H1 (cell line): ENCODE data around the gene GLB1L3. TPM values are rescaled to one million over a fixed set of nuclear protein-coding genes. Genes with fewer than 3 reads are reported as not detected.

Source experiments
- CTCF ChIA-PET: fragments of 300-600 bp; sonication (Branson Sonifier 250); formaldehyde crosslinking; loops from one replicate; lab custom pipeline; 2021; ENCODE audit not compliant: partially characterized antibody; lab: Charles Lee
- POLR2A ChIA-PET: fragments of 300-600 bp; sonication (Branson Sonifier 250); formaldehyde crosslinking; loops from one replicate; lab custom pipeline; 2021; ENCODE audit warnings: inconsistent platforms; ENCODE audit not compliant: partially characterized antibody; lab: Charles Lee
- DNase-seq, 2 experiments: peaks; one replicate each; pipeline versions ENCODE4 v3.0.0 to v3.0.0-alpha.2; 2010 to 2022; ENCODE audit warnings: low spot score in 2 of 2, low read depth in 1 of 2, mixed read lengths in 1 of 2
- FAIRE-seq: peaks from 2 replicates; lab custom pipeline; 2011; peaks lifted over from hg19 to GRCh38; lab: Jason Lieb, UNC
- H2AFZ ChIP-seq: 2 replicates; pipeline ENCODE4 v1.8.1; 2012; ENCODE audit warnings: low read length, inconsistent platforms
- H2AK5ac ChIP-seq: 2 replicates; pipeline ENCODE4 v1.6.1; 2013; ENCODE audit warnings: low read depth, low read length
- H2BK120ac ChIP-seq: replicated peaks from 2 replicates; pipeline ENCODE3; 2013; ENCODE audit warnings: low read depth, low read length, inconsistent platforms
- H2BK12ac ChIP-seq: 2 replicates; pipeline ENCODE4 v1.6.1; 2013; ENCODE audit warnings: low read depth, low read length
- H2BK15ac ChIP-seq: 2 replicates; pipeline ENCODE4 v1.6.1; 2013; ENCODE audit warnings: low read length
- H2BK20ac ChIP-seq: 2 replicates; pipeline ENCODE4 v1.6.1; 2013; ENCODE audit warnings: low read length
- H2BK5ac ChIP-seq: 2 replicates; pipeline ENCODE4 v1.6.1; 2013; ENCODE audit warnings: low read depth, low read length
- H3K14ac ChIP-seq: 2 replicates; pipeline ENCODE4 v1.6.1; 2013; ENCODE audit warnings: inconsistent platforms; ENCODE audit not compliant: insufficient read length
- H3K18ac ChIP-seq: 2 replicates; pipeline ENCODE4 v1.6.1; 2013; ENCODE audit warnings: low read length; ENCODE audit errors: extremely low read depth
- H3K23ac ChIP-seq: 2 replicates; pipeline ENCODE4 v1.6.1; 2013; ENCODE audit warnings: inconsistent platforms; ENCODE audit not compliant: insufficient read length
- H3K23me2 ChIP-seq: 2 replicates; pipeline ENCODE4 v1.6.1; 2013; ENCODE audit warnings: low read depth, low read length
- H3K27ac ChIP-seq: 2 replicates; pipeline ENCODE4 v1.6.1; 2011; ENCODE audit warnings: low read depth, low read length, inconsistent platforms
- H3K27me3 ChIP-seq, 4 experiments: replicated peaks in 1 of 4; 1 replicate in 1 of 4; 2 replicates in 3 of 4; pipeline versions ENCODE4 v1.6.1 to v1.8.1; 2011 to 2013; ENCODE audit warnings: low read length in 3 of 4, mild to moderate bottlenecking in 3 of 4, inconsistent platforms in 2 of 4, mixed read lengths in 2 of 4, moderate library complexity in 1 of 4; ENCODE audit not compliant: control insufficient read depth in 3 of 4, insufficient read depth in 3 of 4; ENCODE audit errors: extremely low read depth in 1 of 4
- H3K36me3 ChIP-seq, 4 experiments: 2 replicates each; pipeline versions ENCODE4 v1.6.1 to v1.8.1; 2011 to 2013; ENCODE audit warnings: mild to moderate bottlenecking in 4 of 4, low read length in 3 of 4, moderate library complexity in 2 of 4, control low read depth in 1 of 4, inconsistent platforms in 1 of 4; ENCODE audit not compliant: insufficient read depth in 4 of 4, control insufficient read depth in 2 of 4
- H3K4ac ChIP-seq: replicated peaks from 2 replicates; pipeline ENCODE3; 2013; ENCODE audit warnings: low read length, low read depth, mixed read lengths, inconsistent platforms; ENCODE audit not compliant: insufficient read length
- H3K4me1 ChIP-seq, 4 experiments: replicated peaks in 1 of 4; 1 replicate in 1 of 4; 2 replicates in 3 of 4; pipeline versions ENCODE4 v1.6.1 to v1.8.1; 2011 to 2013; ENCODE audit warnings: low read length in 3 of 4, inconsistent platforms in 2 of 4, mixed read lengths in 1 of 4; ENCODE audit not compliant: insufficient read depth in 4 of 4, control insufficient read depth in 3 of 4
- H3K4me2 ChIP-seq, 2 experiments: 2 replicates each; pipeline versions ENCODE4 v1.6.1 to v1.8.1; 2011 to 2013; ENCODE audit warnings: low read depth in 2 of 2, low read length in 2 of 2, control low read depth in 1 of 2, inconsistent platforms in 1 of 2, mild to moderate bottlenecking in 1 of 2; ENCODE audit not compliant: insufficient read depth in 1 of 2
- H3K4me3 ChIP-seq, 4 experiments: fragments of 200-600, 300-600 bp in 1 of 4; sonication (generic), shearing (Covaris generic), sonication (Bioruptor Twin) in 1 of 4; 2 replicates each; pipeline versions ENCODE4 v1.5.1 to v1.8.1; 2011 to 2016; ENCODE audit warnings: low read length in 4 of 4, low read depth in 3 of 4, control low read depth in 2 of 4, inconsistent platforms in 2 of 4, mild to moderate bottlenecking in 2 of 4, mixed read lengths in 1 of 4, moderate library complexity in 1 of 4; ENCODE audit not compliant: insufficient read depth in 2 of 4; ENCODE audit errors: extremely low read depth in 1 of 4
- H3K56ac ChIP-seq: replicated peaks from 2 replicates; pipeline ENCODE3; 2013; ENCODE audit warnings: low read depth, mild to moderate bottlenecking, mixed read lengths, low read length, inconsistent platforms; ENCODE audit not compliant: insufficient read length
- H3K79me1 ChIP-seq: 2 replicates; pipeline ENCODE4 v1.6.1; 2013; ENCODE audit warnings: low read depth, low read length, control low read depth
- H3K79me2 ChIP-seq, 2 experiments: 2 replicates each; pipeline versions ENCODE4 v1.6.1 to v1.8.1; 2012 to 2013; ENCODE audit warnings: low read length in 2 of 2, mild to moderate bottlenecking in 2 of 2, inconsistent platforms in 1 of 2; ENCODE audit not compliant: insufficient read depth in 2 of 2, control insufficient read depth in 1 of 2
- H3K9ac ChIP-seq, 4 experiments: replicated peaks in 1 of 4; 1 replicate in 1 of 4; 2 replicates in 3 of 4; pipeline versions ENCODE4 v1.6.1 to v1.8.1; 2011 to 2013; ENCODE audit warnings: low read depth in 3 of 4, low read length in 3 of 4, control low read depth in 2 of 4, mild to moderate bottlenecking in 2 of 4, moderate library complexity in 2 of 4, inconsistent platforms in 1 of 4; ENCODE audit errors: extremely low read depth in 1 of 4
- H3K9me3 ChIP-seq, 2 experiments: 2 replicates each; pipeline versions ENCODE4 v1.6.1 to v1.8.1; 2012 to 2013; ENCODE audit warnings: mild to moderate bottlenecking in 2 of 2, moderate library complexity in 2 of 2, control low read depth in 1 of 2, inconsistent platforms in 1 of 2, low read depth in 1 of 2, low read length in 1 of 2, mixed read lengths in 1 of 2; ENCODE audit not compliant: insufficient read depth in 2 of 2
- H4K20me1 ChIP-seq, 2 experiments: replicated peaks in 1 of 2; 2 replicates each; pipeline versions ENCODE3 to v1.8.1; 2011 to 2013; ENCODE audit warnings: inconsistent platforms in 2 of 2, low read length in 2 of 2, mild to moderate bottlenecking in 1 of 2; ENCODE audit not compliant: insufficient read depth in 2 of 2, control insufficient read depth in 1 of 2
- H4K5ac ChIP-seq: 2 replicates; pipeline ENCODE4 v1.6.1; 2013; ENCODE audit warnings: low read length, low read depth, mixed read lengths, inconsistent platforms; ENCODE audit not compliant: insufficient read length
- H4K8ac ChIP-seq: 2 replicates; pipeline ENCODE4 v1.8.0; 2013; ENCODE audit warnings: mild to moderate bottlenecking, moderate library complexity, low read length, inconsistent platforms; ENCODE audit not compliant: insufficient read depth; ENCODE audit errors: extremely low read depth
- H4K91ac ChIP-seq: replicated peaks from 2 replicates; pipeline ENCODE3; 2013; ENCODE audit warnings: low read length, mixed read lengths, inconsistent platforms; ENCODE audit not compliant: insufficient read length
- ASH2L ChIP-seq: fragments of 200-600, 300-600 bp; sonication (generic); IDR thresholded peaks from one replicate; pipeline ENCODE4 v1.7.1; 2017; ENCODE audit warnings: low read length
- CHD1 ChIP-seq: IDR thresholded peaks from 2 replicates; pipeline ENCODE4 v1.6.1; 2012; ENCODE audit warnings: low read depth, low read length, improper control_type of control experiment
- FOSL1 ChIP-seq: IDR thresholded peaks from 2 replicates; pipeline ENCODE4 v1.6.1; 2011; ENCODE audit warnings: mild to moderate bottlenecking, low read depth, low read length, moderate library complexity; ENCODE audit not compliant: insufficient read depth
- GABPA ChIP-seq: IDR thresholded peaks from 2 replicates; pipeline ENCODE4 v1.6.1; 2011; ENCODE audit warnings: mild to moderate bottlenecking, low read length, moderate library complexity, borderline replicate concordance; ENCODE audit not compliant: insufficient read depth
- NRF1 ChIP-seq: IDR thresholded peaks from 2 replicates; pipeline ENCODE4 v1.6.1; 2011; ENCODE audit warnings: mild to moderate bottlenecking, low read depth, low read length, improper control_type of control experiment
- RFX5 ChIP-seq: IDR thresholded peaks from 2 replicates; pipeline ENCODE4 v1.6.1; 2011; ENCODE audit warnings: low read depth, low read length, improper control_type of control experiment, borderline replicate concordance
- SP2 ChIP-seq: IDR thresholded peaks from 2 replicates; pipeline ENCODE4 v1.6.1; 2012; ENCODE audit warnings: mild to moderate bottlenecking, low read length, inconsistent platforms
- SP4 ChIP-seq: IDR thresholded peaks from 2 replicates; pipeline ENCODE4 v1.6.1; 2012; ENCODE audit warnings: low read length, inconsistent platforms
- SUZ12 ChIP-seq: fragments of 200-600 bp; sonication (generic); IDR thresholded peaks from 2 replicates; pipeline ENCODE4 v1.6.1; 2012; ENCODE audit warnings: mild to moderate bottlenecking, inconsistent platforms, low read length, moderate library complexity, mixed read lengths
- TEAD4 ChIP-seq: IDR thresholded peaks from 2 replicates; pipeline ENCODE4 v1.6.1; 2012; ENCODE audit warnings: low read depth, low read length, inconsistent platforms, mixed read lengths
- USF2 ChIP-seq: IDR thresholded peaks from 2 replicates; pipeline ENCODE4 v1.6.1; 2011; ENCODE audit warnings: low read length, improper control_type of control experiment
- WGBS, 2 experiments: shearing (Covaris generic) in 1 of 2; methylation state at CpG; one replicate each; pipeline versions ENCODE4 v1.1.6 to v1.1.7; 2013 to 2015; ENCODE audit warnings: low lambda C conversion rate in 2 of 2, mixed read lengths in 2 of 2, inconsistent platforms in 1 of 2, low coverage in 1 of 2, missing lambda C conversion rate in 1 of 2; ENCODE audit not compliant: insufficient replicate concordance in 2 of 2, insufficient coverage in 1 of 2, insufficient read length in 1 of 2; ENCODE audit errors: extremely low coverage in 1 of 2, missing lambda C conversion rate in 1 of 2; 5-methylcytosine and 5-hydroxymethylcytosine counted together
- polyA plus RNA-seq, 7 experiments: library from polyadenylated mRNA; depleted of rRNA in 3 of 7; stranded (reverse) in 5 of 7; unstranded in 2 of 7; fragments of >200 nt in 5 of 7; fragments of 200-250 nt in 2 of 7; gene quantifications; 1 replicate in 5 of 7; 2 replicates in 1 of 7; 4 replicates in 1 of 7; pipeline versions ENCODE4 v1.2.1 to v1.2.3, GENCODE V29; 2011 to 2013; ENCODE audit warnings: missing spikeins in 2 of 7, mixed read lengths in 2 of 7
- total RNA-seq: library from RNA; stranded (reverse); fragmentation: NEBNext Ultra II Directional; extraction: Animal tissue kit (Norgen Biotek cat#: 25700); gene quantifications from 2 replicates; pipeline ENCODE4 v1.2.1, GENCODE V29; 2021

Gene GLB1L3
- total and polyA plus RNA-seq, 2 of the 8 experiments (the other 6 are each of a cell fraction or from before 2014, with no cell fraction given): 14.9 to 33.2 TPM

GRCh38 chr11:134338654-134339053 is 62.5 kb downstream of the GLB1L3 start:
- H3K23ac ChIP-seq: no peak overlapping the region
- H4K8ac ChIP-seq: no peak overlapping the region
- no peaks in the 10 kb centered on the region for H3K79me2 ChIP-seq
- ChIA-PET CTCF (interaction anchor here (1.1 to 1.3 kb wide), 2 partner anchors 21 to 78 kb away, joined by 3 read pairs; no protein-coding TSS in a partner anchor), POLR2A (no interaction called here)
- H3K18ac ChIP-seq: no peak overlapping the region
- H3K4ac ChIP-seq: no peak overlapping the region
- no peak overlapping the region for H3K27ac ChIP-seq
- no peak overlapping the region for H4K91ac ChIP-seq
- 0 out of 2 replicates have a peak overlapping the region, but pooled peaks have one; percentile 29 for H2BK15ac ChIP-seq
- DNase-seq (no peak), FAIRE-seq (no peak)
- WGBS, 2 experiments: 85% methylated on average over 7 of the region's 7 CpGs; no CpG with 5 or more reads in 1 of the 2 experiments
- H2BK5ac ChIP-seq: no peak overlapping the region
- no peak overlapping the region for H3K9ac ChIP-seq
- H3K79me1 ChIP-seq: no peaks in the 10 kb centered on the region
- H3K14ac ChIP-seq: no peak overlapping the region
- no peak overlapping the region for H2BK120ac ChIP-seq
- H4K5ac ChIP-seq: no peak overlapping the region
- no peak overlapping the region for H3K56ac ChIP-seq
- H2BK12ac ChIP-seq: no peak overlapping the region
- H3K27me3 ChIP-seq: peaks cover 0 to 4% (median 2%) of the 10 kb centered on the region in 4 experiments; a peak in 4 of 7 replicates
- no peak overlapping the region for H2AK5ac ChIP-seq
- H3K9me3 ChIP-seq: no peaks in the 10 kb centered on the region
- H3K23me2 ChIP-seq: no peaks in the 10 kb centered on the region
- H2BK20ac ChIP-seq: no peak overlapping the region
- H3K36me3 ChIP-seq: no peaks in the 10 kb centered on the region
- H3K4me3 ChIP-seq: no peak overlapping the region
- no peaks in the 10 kb centered on the region for H3K4me1 ChIP-seq
- H2AFZ ChIP-seq: no peak overlapping the region
- H3K4me2 ChIP-seq: no peak overlapping the region
- H4K20me1 ChIP-seq: no peaks in the 10 kb centered on the region
- no peak for TF ChIP-seq SUZ12
- TF ChIP-seq NRF1: no peak
- TF ChIP-seq TEAD4: no peak
- no peak for TF ChIP-seq GABPA
- TF ChIP-seq SP2: no peak
- no peak for TF ChIP-seq RFX5
- TF ChIP-seq USF2: no peak
- no peak for TF ChIP-seq CHD1
- no peak for TF ChIP-seq ASH2L
- TF ChIP-seq FOSL1: no peak
- TF ChIP-seq SP4: no peak
